ENCODE data around the gene RBM17.
"Not testable (repeated sequence)": the region's sequence is repeated elsewhere in the genome, so short reads cannot be mapped to it uniquely, and the experiment has no call there.

Gene RBM17

GRCh38 chr10:6112893-6113292 is 24.1 kb downstream of the RBM17 start:
- no peak for DNase-seq (ENCODE audit: low read depth)

GRCh38 chr10:6114299-6114698 is 25.5 kb downstream of the RBM17 start:
- DNase-seq (ENCODE audit: low read depth) = no peak

GRCh38 chr10:6114805-6115341 is 26.0 kb downstream of the RBM17 start:
- DNase-seq (ENCODE audit: low read depth) = no peak

GRCh38 chr10:6115411-6115810 is 26.6 kb downstream of the RBM17 start:
- no peak for DNase-seq (ENCODE audit: low read depth)

- DNase-seq (ENCODE audit: low read depth) = no peak
Measured at GRCh38 chr10:6115824-6116350, 27.1 kb downstream of the RBM17 start.

GRCh38 chr10:6116806-6117205 is 28.0 kb downstream of the RBM17 start:
- DNase-seq (ENCODE audit: low read depth) = no peak

- DNase-seq (ENCODE audit: low read depth) = no peak
Measured at GRCh38 chr10:6117711-6118110, 28.9 kb downstream of the RBM17 start.

GRCh38 chr10:6119423-6119822 is 30.6 kb downstream of the RBM17 start:
- DNase-seq (ENCODE audit: low read depth) = no peak

GRCh38 chr10:6119962-6120361 is 31.1 kb downstream of the RBM17 start:
- no peak for DNase-seq (ENCODE audit: low read depth)

GRCh38 chr10:6120691-6121090 is 31.9 kb downstream of the RBM17 start:
- no peak for DNase-seq (ENCODE audit: low read depth)

- no peak for DNase-seq (ENCODE audit: low read depth)
Measured at GRCh38 chr10:6121146-6121545, 32.3 kb downstream of the RBM17 start.

- no peak for DNase-seq (ENCODE audit: low read depth)
Measured at GRCh38 chr10:6123532-6123931, 34.7 kb downstream of the RBM17 start.

- DNase-seq (ENCODE audit: low read depth) = no peak
Measured at GRCh38 chr10:6124666-6125065, 35.8 kb downstream of the RBM17 start.

- DNase-seq (ENCODE audit: low read depth) = not testable (repeated sequence)
Measured at GRCh38 chr10:6127461-6127860, 38.6 kb downstream of the RBM17 start.

GRCh38 chr10:6128087-6128486 is 39.3 kb downstream of the RBM17 start:
- DNase-seq (ENCODE audit: low read depth) = no peak

- DNase-seq (ENCODE audit: low read depth) = no peak
Measured at GRCh38 chr10:6128591-6129251, 39.9 kb downstream of the RBM17 start.

GRCh38 chr10:6130848-6131470 is 42.1 kb downstream of the RBM17 start:
- DNase-seq (ENCODE audit: low read depth) = no peak

GRCh38 chr10:6133331-6134098 is 44.7 kb downstream of the RBM17 start:
- no peak for DNase-seq (ENCODE audit: low read depth)

GRCh38 chr10:6134099-6134823 is 45.4 kb downstream of the RBM17 start:
- no peak for DNase-seq (ENCODE audit: low read depth)

- DNase-seq (ENCODE audit: low read depth) = no peak
Measured at GRCh38 chr10:6135039-6135438, 46.2 kb downstream of the RBM17 start.

GRCh38 chr10:6135589-6136168 is 46.8 kb downstream of the RBM17 start:
- no peak for DNase-seq (ENCODE audit: low read depth)

Measured in stromal cell of bone marrow (primary cell).